ENCODE data around the gene F13A1. TPM values are rescaled to one million over a fixed set of nuclear protein-coding genes. Genes with fewer than 3 reads are reported as not detected.
"Not testable (repeated sequence)": the region's sequence is repeated elsewhere in the genome, so short reads cannot be mapped to it uniquely, and the experiment has no call there.

Gene F13A1
- total and polyA plus RNA-seq, 2 donors (not counting 3 experiments of a cell fraction or from before 2014, with no cell fraction given): not detected

- Histone ChIP-seq H3K27me3 (ENCODE audit: control insufficient read depth in 2 of 2, insufficient read depth in 2 of 2, low read length in 2 of 2) (peaks cover 0 to 3% of the 10 kb centered on the region in 2 experiments), H3K9me3 (replicated peaks; ENCODE audit: control insufficient read depth, insufficient read depth, low read length) (no peaks in the 10 kb centered on the region), H3K36me3 (ENCODE audit: control insufficient read depth in 2 of 2, extremely low read depth in 1 of 2, insufficient read depth in 2 of 2, low read length in 2 of 2) (no peaks in the 10 kb centered on the region), H3K4me2 (ENCODE audit: insufficient read depth, low read length) (no peak overlapping the region), H3K27ac (ENCODE audit: insufficient read depth, low read depth, low read length) (no peak overlapping the region), H3K4me3 (replicated peaks in 1 of 3; ENCODE audit: insufficient read depth in 1 of 3, low read depth in 1 of 3, low read length in 3 of 3) (no peak overlapping the region), H3K9me1 (replicated peaks; ENCODE audit: control insufficient read depth, extremely low read depth, insufficient read depth, low read length) (no peaks in the 10 kb centered on the region), H3K9ac (replicated peaks; ENCODE audit: extremely low read depth, insufficient read depth, low read length) (no peak overlapping the region), H3K79me2 (ENCODE audit: control insufficient read depth, insufficient read depth, low read length) (no peaks in the 10 kb centered on the region), H3K4me1 (ENCODE audit: control insufficient read depth, extremely low read depth, insufficient read depth, low read length) (no peaks in the 10 kb centered on the region), H4K20me1 (replicated peaks; ENCODE audit: control insufficient read depth, extremely low read depth, insufficient read depth, low read length) (no peaks in the 10 kb centered on the region), H2AFZ (ENCODE audit: low read depth, low read length) (no peak overlapping the region)
- CTCF ChIA-PET: no interaction called here
- dilution Hi-C loops (cut with MboI; ENCODE audit: extremely low pct_ligation_motif_present, low sequenced_read_pairs) (no loop called here), intact Hi-C loops (cut with micrococcal nuclease) (no loop called here)
- no peak for TF ChIP-seq MYC (IDR thresholded peaks at IDR 0.05; ENCODE audit: low read depth, low read length)
- TF ChIP-seq FOS (IDR thresholded peaks at IDR 0.05; ENCODE audit: borderline replicate concordance, insufficient read depth, low read length): no peak
- no peak for TF ChIP-seq MAX (IDR thresholded peaks at IDR 0.05; ENCODE audit: insufficient read depth, insufficient read length)
- no peak for TF ChIP-seq GATA2 (IDR thresholded peaks at IDR 0.05; ENCODE audit: insufficient read depth, insufficient read length, low read depth, low read length)
- TF ChIP-seq POLR2A (IDR thresholded peaks at IDR 0.05; ENCODE audit: low read depth, low read length): no peak
- no peak for TF ChIP-seq CTCF (IDR thresholded peaks at IDR 0.05; ENCODE audit: extremely low read depth in 1 of 2, insufficient read depth in 1 of 2, low read depth in 1 of 2, low read length in 2 of 2)
- no peak for TF ChIP-seq JUN (IDR thresholded peaks at IDR 0.05; ENCODE audit: borderline replicate concordance, insufficient read depth, insufficient read length, low read depth)
- TF ChIP-seq POLR2AphosphoS5 (IDR thresholded peaks at IDR 0.05; ENCODE audit: insufficient read depth, low read depth, low read length): no peak
- TF ChIP-seq EZH2 (IDR thresholded peaks at IDR 0.05; ENCODE audit: borderline replicate concordance, low read depth, low read length, severe bottlenecking): no peak
- no peak for FAIRE-seq
- no peak for DNase-seq (ENCODE audit: low read depth, low spot score)
- BruUV-seq (replicated peaks): no TSS peak
- POLR2A ChIA-PET: no interaction called here
Observed at GRCh38 chr6:6305575-6305974, 14.9 kb downstream of the F13A1 start.

GRCh38 chr6:6300383-6300782 lies 20.1 kb downstream of the F13A1 start:
- H3K9ac ChIP-seq (replicated peaks; ENCODE audit: extremely low read depth, insufficient read depth, low read length); H3K9me3 ChIP-seq (replicated peaks; ENCODE audit: control insufficient read depth, insufficient read depth, low read length); H3K9me1 ChIP-seq (replicated peaks; ENCODE audit: control insufficient read depth, extremely low read depth, insufficient read depth, low read length); FAIRE-seq; H3K4me2 ChIP-seq (ENCODE audit: insufficient read depth, low read length); H3K79me2 ChIP-seq (ENCODE audit: control insufficient read depth, insufficient read depth, low read length); H3K36me3 ChIP-seq (ENCODE audit: control insufficient read depth in 2 of 2, extremely low read depth in 1 of 2, insufficient read depth in 2 of 2, low read length in 2 of 2); H4K20me1 ChIP-seq (replicated peaks; ENCODE audit: control insufficient read depth, extremely low read depth, insufficient read depth, low read length); DNase-seq (ENCODE audit: low read depth, low spot score); dilution Hi-C loops (cut with MboI; ENCODE audit: extremely low pct_ligation_motif_present, low sequenced_read_pairs); CTCF ChIA-PET; intact Hi-C loops (cut with micrococcal nuclease); BruUV-seq (replicated peaks); H3K27me3 ChIP-seq (ENCODE audit: control insufficient read depth in 2 of 2, insufficient read depth in 2 of 2, low read length in 2 of 2); H2AFZ ChIP-seq (ENCODE audit: low read depth, low read length); H3K4me1 ChIP-seq (ENCODE audit: control insufficient read depth, extremely low read depth, insufficient read depth, low read length); POLR2A ChIA-PET; H3K4me3 ChIP-seq (replicated peaks in 1 of 3; ENCODE audit: insufficient read depth in 1 of 3, low read depth in 1 of 3, low read length in 3 of 3); H3K27ac ChIP-seq (ENCODE audit: insufficient read depth, low read depth, low read length): not testable (repeated sequence)
